PC-9 (cell line): ENCODE measurements around the gene CFAP107.

Experiments
- EZH2 ChIP-seq: fragments of 200-600 bp; sonication (generic); IDR thresholded peaks from 2 replicates; pipeline ENCODE4 v1.8.0; 2017; ENCODE audit warnings: antibody characterized with exemption, low read depth
- TF ChIP-seq, protein P1 (sequence below): fragments of 200-600 bp; sonication (generic); conservative IDR thresholded peaks from 2 replicates; pipeline ENCODE4 v1.6.1; 2017; ENCODE audit warnings: mixed run types, antibody characterized with exemption, mild to moderate bottlenecking, moderate library complexity

DNA sequence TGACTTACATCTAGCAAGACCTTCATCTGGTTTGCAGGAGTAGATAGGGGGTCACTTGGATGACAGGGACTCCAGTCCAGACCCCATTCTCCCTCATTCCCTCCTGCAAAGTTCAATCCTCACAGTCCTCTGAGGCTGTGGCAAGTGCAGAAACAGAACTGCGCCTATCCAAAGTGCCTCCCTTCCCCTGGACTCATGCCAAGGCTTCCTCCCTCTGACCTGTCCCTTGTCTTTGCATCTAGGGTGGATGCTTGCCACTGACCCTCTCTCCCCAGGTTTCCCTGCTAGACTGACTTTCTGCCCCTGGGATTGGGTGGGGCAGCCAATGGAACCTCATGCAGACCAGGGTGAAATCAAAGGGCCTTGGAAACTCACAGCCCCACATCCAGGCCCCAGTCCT is 63.9 kb downstream of the CFAP107 start:
- TF ChIP-seq, protein P1, sequence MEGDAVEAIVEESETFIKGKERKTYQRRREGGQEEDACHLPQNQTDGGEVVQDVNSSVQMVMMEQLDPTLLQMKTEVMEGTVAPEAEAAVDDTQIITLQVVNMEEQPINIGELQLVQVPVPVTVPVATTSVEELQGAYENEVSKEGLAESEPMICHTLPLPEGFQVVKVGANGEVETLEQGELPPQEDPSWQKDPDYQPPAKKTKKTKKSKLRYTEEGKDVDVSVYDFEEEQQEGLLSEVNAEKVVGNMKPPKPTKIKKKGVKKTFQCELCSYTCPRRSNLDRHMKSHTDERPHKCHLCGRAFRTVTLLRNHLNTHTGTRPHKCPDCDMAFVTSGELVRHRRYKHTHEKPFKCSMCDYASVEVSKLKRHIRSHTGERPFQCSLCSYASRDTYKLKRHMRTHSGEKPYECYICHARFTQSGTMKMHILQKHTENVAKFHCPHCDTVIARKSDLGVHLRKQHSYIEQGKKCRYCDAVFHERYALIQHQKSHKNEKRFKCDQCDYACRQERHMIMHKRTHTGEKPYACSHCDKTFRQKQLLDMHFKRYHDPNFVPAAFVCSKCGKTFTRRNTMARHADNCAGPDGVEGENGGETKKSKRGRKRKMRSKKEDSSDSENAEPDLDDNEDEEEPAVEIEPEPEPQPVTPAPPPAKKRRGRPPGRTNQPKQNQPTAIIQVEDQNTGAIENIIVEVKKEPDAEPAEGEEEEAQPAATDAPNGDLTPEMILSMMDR, result no peak
- no peak for TF ChIP-seq EZH2
